ENCODE data around the gene DEFB129. TPM values are rescaled to one million over a fixed set of nuclear protein-coding genes. Genes with fewer than 3 reads are reported as not detected.
"Not testable (repeated sequence)": the region's sequence is repeated elsewhere in the genome, so short reads cannot be mapped to it uniquely, and the experiment has no call there.

DEFB129 gene
- total RNA-seq, 4 donors from 2014 or later, result not detected

DNA sequence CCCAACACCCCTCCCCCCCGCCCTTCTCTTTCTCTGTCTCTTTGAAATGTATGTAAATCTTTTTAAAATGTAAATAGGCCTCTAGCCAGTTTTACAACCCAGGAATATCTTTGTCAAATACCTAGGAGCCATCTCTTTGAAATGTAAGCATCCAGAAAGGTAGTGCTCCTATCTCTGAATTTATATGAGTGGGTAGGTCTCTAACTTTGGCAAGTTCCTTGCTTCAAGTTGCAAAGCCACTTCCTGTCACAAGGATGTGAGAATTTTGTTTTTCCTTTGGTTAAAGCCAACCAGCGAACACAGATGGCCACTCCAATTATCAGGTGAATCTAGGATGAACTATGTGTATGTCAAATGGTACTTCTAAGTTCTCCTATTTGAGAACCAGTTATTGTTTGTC lies 24.3 kb downstream of the DEFB129 start:
- Histone ChIP-seq H3K27ac (no peak overlapping the region), H3K4me3 (no peak overlapping the region), H3K36me3 (no peaks in the 10 kb centered on the region), H3K4me1 (no peaks in the 10 kb centered on the region), H3K9me3 (no peaks in the 10 kb centered on the region), H3K27me3 (peaks cover 9% of the 10 kb centered on the region)
- WGBS, result 46% methylated on average over 2 of the region's 2 CpGs
- no peak for DNase-seq (ENCODE audit: low spot score in 2 of 2)
- TF ChIP-seq POLR2A (IDR thresholded peaks at IDR 0.05) (no peak), POLR2AphosphoS5 (IDR thresholded peaks at IDR 0.05) (no peak), EP300 (IDR thresholded peaks at IDR 0.05) (no peak)
- TF ChIP-seq, protein P1, sequence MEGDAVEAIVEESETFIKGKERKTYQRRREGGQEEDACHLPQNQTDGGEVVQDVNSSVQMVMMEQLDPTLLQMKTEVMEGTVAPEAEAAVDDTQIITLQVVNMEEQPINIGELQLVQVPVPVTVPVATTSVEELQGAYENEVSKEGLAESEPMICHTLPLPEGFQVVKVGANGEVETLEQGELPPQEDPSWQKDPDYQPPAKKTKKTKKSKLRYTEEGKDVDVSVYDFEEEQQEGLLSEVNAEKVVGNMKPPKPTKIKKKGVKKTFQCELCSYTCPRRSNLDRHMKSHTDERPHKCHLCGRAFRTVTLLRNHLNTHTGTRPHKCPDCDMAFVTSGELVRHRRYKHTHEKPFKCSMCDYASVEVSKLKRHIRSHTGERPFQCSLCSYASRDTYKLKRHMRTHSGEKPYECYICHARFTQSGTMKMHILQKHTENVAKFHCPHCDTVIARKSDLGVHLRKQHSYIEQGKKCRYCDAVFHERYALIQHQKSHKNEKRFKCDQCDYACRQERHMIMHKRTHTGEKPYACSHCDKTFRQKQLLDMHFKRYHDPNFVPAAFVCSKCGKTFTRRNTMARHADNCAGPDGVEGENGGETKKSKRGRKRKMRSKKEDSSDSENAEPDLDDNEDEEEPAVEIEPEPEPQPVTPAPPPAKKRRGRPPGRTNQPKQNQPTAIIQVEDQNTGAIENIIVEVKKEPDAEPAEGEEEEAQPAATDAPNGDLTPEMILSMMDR (IDR thresholded peaks at IDR 0.05), result no peak

DNA sequence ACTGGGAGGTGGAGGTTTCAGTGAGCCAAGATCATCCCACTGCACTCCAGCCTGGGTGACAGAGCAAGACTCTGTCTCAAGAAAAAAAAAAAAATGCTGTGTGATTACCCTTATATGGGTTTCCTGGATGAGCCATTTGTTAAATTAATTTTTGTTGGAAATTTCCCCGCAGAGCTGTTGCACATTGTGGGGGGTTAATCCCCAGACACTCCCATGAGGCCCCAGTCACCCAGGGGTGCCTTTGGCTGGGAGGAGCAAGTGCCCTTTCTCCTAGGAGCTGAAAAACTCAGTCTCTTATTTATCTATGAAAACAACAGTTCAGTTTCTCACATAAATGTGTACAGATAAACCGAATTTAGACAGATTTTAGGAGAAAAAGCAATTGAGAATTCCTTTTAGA lies 25.7 kb downstream of the DEFB129 start:
- TF ChIP-seq, protein P1 (IDR thresholded peaks at IDR 0.05), result no peak
- TF ChIP-seq POLR2AphosphoS5 (IDR thresholded peaks at IDR 0.05) (no peak), EP300 (IDR thresholded peaks at IDR 0.05) (no peak), POLR2A (IDR thresholded peaks at IDR 0.05) (no peak)
- no peaks in the 10 kb centered on the region for H3K36me3 ChIP-seq
- no peaks in the 10 kb centered on the region for H3K4me1 ChIP-seq
- peaks cover 9% of the 10 kb centered on the region for H3K27me3 ChIP-seq
- WGBS, result 71% methylated on average over 2 of the region's 2 CpGs
- DNase-seq (ENCODE audit: low spot score in 2 of 2), result no peak
- no peak overlapping the region for H3K4me3 ChIP-seq
- no peak overlapping the region for H3K27ac ChIP-seq
- H3K9me3 ChIP-seq, result no peaks in the 10 kb centered on the region

DNA sequence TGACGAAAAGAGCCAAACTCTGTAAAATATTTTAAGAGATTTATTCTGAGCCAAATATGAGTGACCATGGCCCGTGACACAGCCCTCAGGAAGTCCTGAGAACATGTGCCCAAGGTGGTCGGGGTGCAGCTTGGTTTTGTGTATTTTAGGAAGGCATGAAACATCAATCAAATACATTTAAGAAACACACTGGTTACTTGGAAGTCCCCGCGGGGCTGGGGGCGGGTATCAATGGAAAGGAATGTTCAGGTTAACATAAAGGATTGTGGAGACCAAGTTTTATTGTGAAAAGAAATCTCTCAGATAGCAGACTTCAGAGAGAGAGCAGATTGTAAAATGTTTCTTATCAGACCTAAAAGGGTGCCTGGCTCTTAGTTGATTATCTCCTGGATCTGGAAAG lies 26.4 kb downstream of the DEFB129 start:
- H3K27me3 ChIP-seq; H3K36me3 ChIP-seq; H3K4me1 ChIP-seq; H3K27ac ChIP-seq; H3K4me3 ChIP-seq; DNase-seq (ENCODE audit: low spot score in 2 of 2); H3K9me3 ChIP-seq: not testable (repeated sequence)
- 48% methylated on average over 6 of the region's 6 CpGs for WGBS

DNA sequence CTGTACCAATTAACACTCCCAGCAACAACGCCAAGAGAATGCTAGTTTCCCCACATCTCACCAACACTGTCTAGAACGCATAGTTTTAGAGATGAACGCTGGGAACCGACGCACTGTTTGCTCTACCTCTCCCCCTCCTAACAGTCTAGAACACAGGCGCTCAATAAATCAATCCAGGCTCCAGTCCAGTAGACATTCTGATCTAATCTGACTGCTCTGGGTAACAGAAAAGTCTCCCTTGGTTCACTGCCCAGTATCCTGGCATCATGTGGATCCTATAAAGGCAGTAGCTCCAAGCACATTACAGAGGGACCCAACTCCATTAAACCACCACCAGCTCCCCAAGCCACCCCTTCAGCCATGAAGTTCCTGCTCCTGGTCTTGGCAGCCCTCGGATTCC lies 30.4 kb downstream of the DEFB129 start, which contains the start of gene DEFB132:
TSS of gene DEFB132 (plus strand) at position 306 of the 400 bp plus-strand sequence. CDS start at position 361, 55 bp downstream.
- no peak for DNase-seq (ENCODE audit: low spot score in 2 of 2)
- Histone ChIP-seq H3K4me1 (no peaks in the 10 kb centered on the region), H3K36me3 (no peaks in the 10 kb centered on the region), H3K9me3 (no peaks in the 10 kb centered on the region), H3K27ac (no peak within 1 kb of the TSS), H3K27me3 (no peaks in the 10 kb centered on the region), H3K4me3 (no peak within 1 kb of the TSS)
- TF ChIP-seq, protein P1 (IDR thresholded peaks at IDR 0.05), result no peak
- TF ChIP-seq EP300 (IDR thresholded peaks at IDR 0.05) (no peak), POLR2AphosphoS5 (IDR thresholded peaks at IDR 0.05) (no peak), POLR2A (IDR thresholded peaks at IDR 0.05) (no peak)
- WGBS, result 56% methylated on average over 7 of the region's 7 CpGs

DNA sequence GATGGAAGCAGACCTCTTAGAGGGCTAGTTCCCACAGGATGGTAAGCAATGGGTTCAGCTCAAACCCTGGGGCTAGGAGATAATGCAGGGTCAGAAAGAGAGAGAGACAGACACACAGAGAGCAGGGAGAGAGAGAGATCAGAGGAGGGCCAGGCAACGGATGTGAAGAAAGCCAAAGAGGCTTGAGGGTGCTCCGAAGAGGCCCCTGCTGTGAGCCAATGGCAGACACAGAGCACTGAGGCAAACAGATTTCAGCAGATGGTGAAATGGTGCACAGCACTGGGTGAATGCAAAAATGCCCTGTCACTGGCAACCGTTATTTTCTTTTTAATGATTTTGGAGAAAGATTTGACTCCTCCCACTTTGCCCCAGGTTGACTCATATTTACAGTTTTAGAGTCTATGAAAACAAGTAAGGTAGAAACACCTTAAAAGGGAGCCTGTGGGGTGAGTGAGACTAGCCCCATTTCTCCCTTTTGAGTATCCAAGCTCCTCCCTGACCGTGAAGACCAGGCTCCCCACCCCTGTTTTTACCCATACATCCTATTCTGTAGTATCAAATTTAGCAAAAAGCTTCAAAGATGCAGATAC lies 31.3 kb downstream of the DEFB129 start:
- H3K4me3 ChIP-seq, result no peak overlapping the region
- H3K27ac ChIP-seq, result no peak overlapping the region
- no peaks in the 10 kb centered on the region for H3K9me3 ChIP-seq
- TF ChIP-seq POLR2AphosphoS5 (IDR thresholded peaks at IDR 0.05) (no peak), POLR2A (IDR thresholded peaks at IDR 0.05) (no peak), EP300 (IDR thresholded peaks at IDR 0.05) (no peak)
- TF ChIP-seq, protein P1 (IDR thresholded peaks at IDR 0.05), result no peak
- 54% methylated on average over 4 of the region's 4 CpGs for WGBS
- peaks cover 6% of the 10 kb centered on the region for H3K27me3 ChIP-seq
- no peaks in the 10 kb centered on the region for H3K36me3 ChIP-seq
- H3K4me1 ChIP-seq, result no peaks in the 10 kb centered on the region
- no peak for DNase-seq (ENCODE audit: low spot score in 2 of 2)

DNA sequence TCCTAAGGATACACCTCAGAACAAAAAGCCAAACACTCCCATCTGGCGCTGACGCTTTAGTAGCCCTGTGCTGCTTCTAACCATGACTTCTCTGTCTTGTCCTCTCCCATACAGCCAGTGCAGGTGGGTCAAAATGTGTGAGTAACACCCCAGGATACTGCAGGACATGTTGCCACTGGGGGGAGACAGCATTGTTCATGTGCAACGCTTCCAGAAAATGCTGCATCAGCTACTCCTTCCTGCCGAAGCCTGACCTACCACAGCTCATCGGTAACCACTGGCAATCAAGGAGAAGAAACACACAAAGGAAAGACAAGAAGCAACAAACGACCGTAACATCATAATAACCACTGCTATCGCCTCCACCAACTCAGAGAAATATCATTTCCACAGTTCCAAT lies 31.9 kb downstream of the DEFB129 start:
- Histone ChIP-seq H3K27ac (no peak overlapping the region), H3K36me3 (no peaks in the 10 kb centered on the region), H3K9me3 (no peaks in the 10 kb centered on the region), H3K4me3 (no peak overlapping the region), H3K27me3 (peaks cover 10% of the 10 kb centered on the region), H3K4me1 (no peaks in the 10 kb centered on the region)
- DNase-seq (ENCODE audit: low spot score in 2 of 2), result no peak
- no peak for TF ChIP-seq EP300 (IDR thresholded peaks at IDR 0.05)
- TF ChIP-seq POLR2AphosphoS5 (IDR thresholded peaks at IDR 0.05), result no peak
- no peak for TF ChIP-seq POLR2A (IDR thresholded peaks at IDR 0.05)
- TF ChIP-seq, protein P1 (IDR thresholded peaks at IDR 0.05), result no peak
- 62% methylated on average over 8 of the region's 8 CpGs for WGBS

All from suprapubic skin (tissue), 4 donors.